NCI-H524 (cell line): Measurements from ENCODE around the gene RBPMS2.

Experiments
- DNase-seq, 2 experiments: peaks; one replicate each; lab custom pipeline; 2025; lab: John Stamatoyannopoulos, UW

RBPMS2 gene

DNA sequence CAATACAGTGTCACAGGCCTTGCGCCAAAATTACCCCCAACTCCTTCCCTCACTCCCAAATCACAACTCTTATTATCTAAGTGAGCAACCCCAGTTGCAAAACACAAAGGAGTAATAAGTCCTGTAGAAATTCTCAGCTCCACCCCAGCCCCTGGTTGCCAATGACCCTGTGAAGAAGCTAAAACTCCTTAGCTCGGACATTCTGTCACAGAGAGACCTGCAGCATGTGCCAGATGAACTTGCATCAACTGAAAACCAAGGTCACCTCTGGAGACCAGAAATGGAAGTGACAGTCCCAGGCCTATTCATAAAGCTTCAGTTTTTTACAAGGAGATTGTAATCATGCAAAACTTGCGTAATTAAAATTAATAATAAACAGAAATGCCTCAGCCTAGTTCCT is 55.2 kb downstream of the RBPMS2 start:
- no peak for DNase-seq

DNA sequence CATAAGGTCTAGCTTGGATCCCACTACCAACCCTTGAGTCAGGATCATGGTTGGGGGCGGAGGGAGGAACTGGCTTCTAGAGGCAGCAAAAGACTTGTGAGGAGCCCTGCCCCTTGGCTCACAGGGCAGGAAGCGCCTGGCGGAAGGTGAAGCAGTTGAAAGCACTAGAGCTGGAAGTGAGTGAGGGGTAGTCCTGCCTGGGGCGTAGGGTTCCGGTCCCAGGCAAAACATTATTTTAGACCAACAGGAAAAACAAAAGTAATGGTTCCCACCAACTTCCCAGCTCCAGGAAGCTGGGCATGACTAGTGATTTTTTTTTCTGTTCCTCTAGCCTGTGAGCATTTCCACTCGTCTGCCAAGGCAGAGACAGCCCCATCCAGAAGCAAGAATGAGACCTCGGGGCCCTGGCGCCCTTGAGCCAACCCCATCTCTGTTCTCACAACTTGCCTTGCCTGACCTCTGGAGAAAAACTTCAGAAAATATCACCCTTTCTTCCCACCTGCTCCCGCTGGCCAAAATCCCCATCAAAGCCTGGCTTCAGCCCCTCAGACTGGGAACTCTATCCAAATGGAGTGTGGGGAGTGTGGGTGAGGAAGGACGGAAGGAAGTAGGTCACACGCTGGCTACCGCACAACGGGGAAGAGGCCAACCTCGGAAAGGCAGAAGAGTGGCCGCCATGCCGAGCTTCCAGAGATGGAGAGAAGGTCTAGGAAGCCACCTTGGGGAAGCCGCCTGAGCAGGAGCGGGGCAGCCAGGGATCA is 57.5 kb downstream of the RBPMS2 start:
- no peak for DNase-seq

DNA sequence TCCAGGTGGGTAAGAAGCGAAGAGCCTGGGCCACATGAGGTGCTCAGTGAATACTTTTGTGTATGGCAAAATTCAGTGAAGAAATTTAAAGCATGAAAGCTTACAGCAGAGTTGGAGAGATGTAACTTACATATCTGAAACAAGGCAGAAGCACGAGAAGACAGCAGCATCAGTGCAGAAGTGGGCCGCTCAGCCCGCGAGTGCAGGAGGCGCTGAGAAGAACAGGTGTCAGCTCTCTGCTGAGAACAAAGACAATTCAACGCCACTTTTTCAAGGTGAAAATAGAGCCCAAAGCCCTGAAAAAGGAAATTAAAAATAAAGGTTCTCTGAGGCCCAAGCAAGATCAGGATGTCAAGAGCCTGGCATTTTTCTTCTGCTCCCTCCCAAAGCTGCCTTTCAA is 58.3 kb downstream of the RBPMS2 start:
- no peak for DNase-seq

GRCh38 chr15:64716452-64716851 is 58.9 kb downstream of the RBPMS2 start:
- DNase-seq = no peak

GRCh38 chr15:64713592-64713991 is 61.8 kb downstream of the RBPMS2 start:
- no peak for DNase-seq

- no peak for DNase-seq
These were observed 63.0 kb downstream of the RBPMS2 start for GRCh38 chr15:64712353-64712752.

DNA sequence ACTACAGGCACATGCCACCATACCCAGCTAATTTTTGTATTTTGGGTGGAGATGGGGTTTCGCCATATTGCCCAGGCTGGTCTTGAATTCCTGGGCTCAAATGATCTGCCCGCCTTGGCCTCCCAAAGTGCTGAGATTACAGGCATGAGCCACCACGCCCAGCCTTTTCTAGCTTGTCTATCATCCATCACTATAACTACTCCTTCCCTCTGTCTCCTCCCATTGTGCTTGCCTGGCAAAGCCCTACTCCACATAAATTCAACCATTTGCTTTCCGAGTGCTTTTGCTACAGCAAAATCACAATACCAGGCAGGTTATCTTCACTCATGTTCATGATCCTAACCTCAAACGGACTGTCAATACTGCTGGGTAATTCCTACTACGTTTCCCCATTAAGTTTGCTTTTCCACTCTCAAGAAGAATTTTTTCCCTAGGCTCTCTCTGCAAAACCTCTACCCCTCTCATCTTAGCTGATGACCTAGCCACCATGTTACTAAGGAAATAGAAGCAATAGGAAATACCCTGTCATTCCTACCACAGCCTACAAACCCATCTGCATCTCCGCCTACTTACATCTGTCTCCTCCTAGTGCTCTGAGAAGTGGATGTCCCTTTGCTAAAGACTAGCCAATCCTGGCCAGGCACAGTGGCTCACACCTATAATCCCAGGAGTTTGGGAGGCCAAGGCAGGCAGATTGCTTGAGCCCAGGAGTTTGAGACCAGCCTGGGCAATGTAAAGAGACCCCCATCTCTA is 64.5 kb downstream of the RBPMS2 start:
- peak in 1 of 2 experiments; percentile 34 for DNase-seq

GRCh38 chr15:64706011-64706911 is 69.1 kb downstream of the RBPMS2 start:
- no peak for DNase-seq

DNA sequence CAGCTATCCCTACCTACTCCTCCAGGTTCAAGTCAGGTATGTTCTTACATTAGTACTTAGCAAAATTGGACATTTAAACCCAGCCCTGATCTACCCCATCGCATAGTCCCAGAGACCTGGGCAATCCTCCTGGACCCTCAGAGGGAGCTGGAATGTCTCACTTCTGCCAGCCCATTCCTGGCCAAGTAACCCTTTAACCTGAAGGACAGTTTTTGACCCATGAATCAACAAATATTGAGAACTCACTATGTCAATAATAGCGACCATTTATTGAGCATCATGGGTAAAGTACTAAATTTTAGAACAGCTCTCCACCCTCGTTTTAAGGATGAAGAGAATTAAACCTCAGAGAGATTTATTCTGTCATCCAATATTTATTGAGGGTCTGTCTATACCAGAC is 70.4 kb downstream of the RBPMS2 start:
- DNase-seq = no peak

GRCh38 chr15:64703632-64703959 is 71.8 kb downstream of the RBPMS2 start:
- no peak for DNase-seq

DNA sequence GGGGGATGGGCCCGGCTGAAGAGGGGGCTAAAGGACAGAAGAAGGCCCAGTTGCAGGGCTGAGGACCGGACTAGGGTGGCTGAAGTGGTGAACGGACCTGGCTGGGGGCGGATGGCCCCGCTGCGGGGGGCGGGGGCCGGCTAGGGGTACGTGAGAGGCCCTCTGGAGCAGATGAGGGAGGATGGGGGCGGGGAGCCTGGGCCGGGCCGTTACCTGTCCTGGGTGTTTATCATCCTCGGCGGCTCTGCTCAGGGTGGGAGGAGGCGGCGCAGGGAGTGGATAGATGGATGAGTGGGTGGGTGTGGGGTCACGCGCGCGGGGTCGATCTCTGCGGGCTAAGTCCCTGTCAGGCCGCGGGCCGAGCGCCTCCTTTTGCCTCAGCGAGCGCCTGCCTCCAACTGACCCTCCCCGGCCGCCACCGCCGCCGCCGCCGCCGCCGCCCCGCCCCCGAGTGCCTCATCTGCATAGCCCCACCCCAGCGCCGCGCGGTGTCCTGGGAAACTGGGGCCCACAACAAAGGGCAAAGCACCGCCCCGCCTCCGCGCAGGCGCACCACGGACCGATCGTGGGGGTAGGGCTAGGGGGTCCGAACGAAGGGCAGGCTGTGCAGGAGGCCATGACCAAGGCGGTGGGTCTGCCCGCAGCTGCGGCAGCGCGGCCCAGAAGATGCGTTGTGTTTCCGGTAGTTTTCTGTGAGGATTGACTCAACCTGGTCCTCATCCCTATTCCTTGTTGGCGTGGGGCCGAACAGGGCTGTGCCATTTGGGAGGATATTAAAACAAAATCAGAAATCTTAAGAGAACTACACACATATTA is 72.4 kb downstream of the RBPMS2 start:
- peak; percentile 95 to 96 for DNase-seq

DNA sequence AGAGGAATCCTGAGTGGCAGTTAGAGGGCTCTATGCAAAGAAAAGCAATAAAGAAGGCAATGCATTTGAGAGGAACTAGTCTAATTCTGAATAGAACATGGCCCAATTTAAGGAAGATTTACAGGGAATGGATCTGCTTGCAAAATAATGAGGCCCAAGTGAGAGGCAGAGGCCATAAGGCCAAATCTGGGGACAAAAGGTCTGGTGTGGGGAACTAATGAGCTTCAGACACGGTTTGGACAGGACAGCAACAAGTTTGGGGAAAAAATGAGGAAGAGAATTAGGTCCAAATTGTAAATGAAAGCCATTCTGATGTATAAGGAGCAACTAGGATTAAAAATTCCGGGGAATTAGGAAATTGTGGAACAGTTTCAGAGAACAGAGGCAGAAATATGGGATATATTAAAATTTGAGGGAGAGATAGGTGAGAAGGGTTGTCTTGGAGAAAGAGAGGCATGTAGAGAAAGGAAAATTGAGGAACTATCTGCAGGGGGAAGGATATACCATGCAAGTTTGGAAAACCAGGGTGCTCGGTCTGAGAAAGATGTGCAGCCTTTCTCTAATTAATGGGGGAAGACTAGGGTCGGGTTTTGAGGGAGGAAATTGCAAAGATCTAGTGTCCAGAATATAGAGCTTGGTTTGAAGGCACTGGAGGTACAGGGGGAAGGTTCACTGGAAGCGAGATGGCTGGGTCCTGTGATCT is 73.8 kb downstream of the RBPMS2 start:
- DNase-seq = no peak

DNA sequence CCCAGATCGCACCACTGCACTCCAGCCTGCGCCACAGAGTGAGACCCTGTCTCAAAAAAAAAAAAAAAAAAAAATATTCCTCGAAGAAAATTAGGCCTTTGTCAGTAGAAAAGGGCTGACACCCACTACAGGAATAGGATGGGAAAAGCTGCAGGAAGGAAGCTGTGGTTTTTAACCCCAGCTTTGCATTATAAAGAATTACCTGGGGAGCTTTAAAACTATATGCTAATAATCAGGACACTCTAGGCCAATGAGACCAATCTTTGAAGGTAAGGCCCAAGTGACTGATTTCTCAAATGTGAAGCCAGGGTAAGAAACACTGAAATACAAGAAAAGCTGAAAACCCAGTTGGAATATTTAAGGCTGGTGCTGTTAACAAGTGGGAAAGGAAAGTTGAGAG is 74.3 kb downstream of the RBPMS2 start:
- no peak for DNase-seq

GRCh38 chr15:64699751-64700388 is 75.5 kb downstream of the RBPMS2 start:
- DNase-seq = peak in 1 of 2 experiments; percentile 32

DNA sequence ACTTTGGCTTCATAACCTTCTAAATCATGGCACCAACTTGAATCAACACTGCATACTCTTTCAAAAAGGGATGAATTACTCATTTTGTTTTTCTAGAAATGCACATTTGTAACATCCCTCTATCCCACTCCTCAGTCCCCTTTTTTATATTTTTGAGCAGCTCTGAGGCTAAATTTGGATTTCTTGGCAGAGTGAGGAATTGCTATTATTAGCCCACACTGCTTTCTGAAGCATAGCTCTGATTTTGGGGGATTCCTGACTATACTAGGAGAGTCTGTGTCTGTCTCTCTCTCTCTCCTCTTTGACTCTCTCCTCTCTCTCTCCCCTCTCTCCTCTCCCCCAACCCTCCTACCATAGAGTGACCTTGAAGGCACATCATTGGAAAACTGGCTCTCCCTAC is 76.6 kb downstream of the RBPMS2 start:
- DNase-seq = no peak

- no peak for DNase-seq
These were observed 77.4 kb downstream of the RBPMS2 start for GRCh38 chr15:64697911-64698369.

DNA sequence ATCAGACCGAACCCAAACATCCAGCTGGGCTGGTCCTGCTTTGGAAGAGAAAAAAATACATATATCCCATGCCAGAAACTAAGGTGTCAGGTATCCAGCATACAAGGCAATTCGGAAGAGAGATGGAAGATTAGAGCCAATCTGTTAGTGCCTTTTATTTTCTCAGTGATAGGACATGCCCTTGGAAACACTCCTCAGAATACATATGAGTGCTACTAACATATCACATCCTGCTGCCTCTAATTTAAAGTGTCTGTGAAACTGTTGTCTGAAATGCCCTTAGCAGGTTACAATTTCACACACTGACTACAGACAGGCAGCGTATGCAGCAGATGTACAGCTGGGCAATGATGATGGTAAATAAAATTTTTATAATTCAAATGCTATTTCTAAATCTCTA is 78.9 kb downstream of the RBPMS2 start:
- no peak for DNase-seq

DNA sequence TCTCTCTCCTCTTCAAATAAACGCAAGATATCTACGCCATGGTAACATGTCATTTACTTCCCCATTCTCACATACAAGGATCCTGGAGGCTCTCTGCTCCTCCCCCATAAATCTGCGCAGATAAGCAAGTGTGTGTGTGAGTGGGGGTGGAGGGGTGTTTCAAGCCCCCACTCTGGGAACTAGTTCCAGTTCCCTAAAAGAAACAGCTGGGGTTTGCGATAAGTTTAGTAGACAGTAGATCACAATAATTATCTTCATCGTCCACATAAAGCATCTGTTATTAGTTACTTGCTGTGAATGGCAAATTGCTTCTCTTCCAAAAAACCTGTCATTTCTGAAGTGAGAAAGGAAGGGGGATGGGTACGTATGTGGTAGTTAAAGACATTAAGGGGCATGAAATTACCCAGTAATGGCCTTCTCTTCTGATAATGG is 79.8 kb downstream of the RBPMS2 start:
- DNase-seq = no peak

DNA sequence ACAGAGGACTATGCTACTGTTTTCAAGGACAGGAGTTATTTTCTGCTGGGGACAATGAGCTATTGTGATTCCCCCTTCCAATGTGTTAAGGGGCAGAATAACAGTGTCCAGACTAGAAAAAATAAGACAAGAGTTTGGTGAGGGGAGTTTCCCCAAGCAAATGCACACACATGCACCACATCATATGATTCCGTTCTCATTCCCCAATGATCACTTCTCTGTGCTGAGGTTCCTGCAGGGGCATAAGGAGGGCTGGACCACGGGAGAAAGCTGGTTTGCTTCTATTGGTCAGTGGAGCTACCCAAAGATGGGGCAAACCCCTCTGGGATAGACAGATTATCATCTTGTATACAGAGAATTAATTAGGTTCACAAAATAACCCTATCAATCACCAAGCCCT is 80.6 kb downstream of the RBPMS2 start:
- DNase-seq = no peak

GRCh38 chr15:64693134-64693533 is 82.3 kb downstream of the RBPMS2 start:
- DNase-seq = no peak
